Measurements from ENCODE around the gene RER1. TPM values are rescaled to one million over a fixed set of nuclear protein-coding genes. Genes with fewer than 3 reads are reported as not detected.

The RER1 gene
- total RNA-seq, 1 experiment from 2014 or later, result 141 TPM

DNA sequence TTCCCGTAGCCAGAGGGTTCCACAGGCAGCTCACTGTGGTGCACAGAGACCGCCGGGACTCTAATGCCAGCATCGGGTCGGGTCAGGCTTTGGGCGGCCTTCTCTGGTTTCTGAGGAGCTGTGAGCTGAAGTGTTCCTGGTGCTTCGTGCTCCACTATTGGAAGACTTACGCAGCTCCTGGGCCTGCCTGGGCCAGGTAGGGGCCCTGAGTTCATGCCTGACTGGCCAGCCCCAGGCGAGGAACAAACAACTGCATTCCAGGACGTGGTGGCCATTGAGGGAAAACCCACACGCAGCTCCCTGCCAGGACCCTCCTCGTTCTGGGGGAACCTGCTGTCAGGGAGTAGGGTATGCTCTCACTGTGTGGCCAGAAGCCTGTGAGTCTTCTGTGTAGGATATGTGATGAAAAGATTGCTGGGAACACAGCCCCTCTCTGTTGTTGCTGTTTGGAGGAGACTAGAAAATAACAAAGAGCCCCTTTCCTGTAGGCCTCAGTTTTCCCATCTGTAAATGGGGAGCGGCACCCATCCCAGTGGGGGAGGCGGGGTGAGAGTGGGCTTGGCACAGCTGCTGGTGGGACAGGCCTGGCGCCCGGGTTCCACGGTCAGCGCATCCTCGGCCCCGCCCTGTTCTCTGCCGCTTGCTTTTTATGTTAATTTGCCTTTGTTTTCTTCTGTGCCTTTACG, 8.4 kb downstream of the RER1 start:
- H3K36me3 Mint-ChIP-seq (ENCODE audit: insufficient read depth, unreplicated experiment), result peaks cover 71% of the 10 kb centered on the region
- POLR2A ChIA-PET, result no interaction called here

DNA sequence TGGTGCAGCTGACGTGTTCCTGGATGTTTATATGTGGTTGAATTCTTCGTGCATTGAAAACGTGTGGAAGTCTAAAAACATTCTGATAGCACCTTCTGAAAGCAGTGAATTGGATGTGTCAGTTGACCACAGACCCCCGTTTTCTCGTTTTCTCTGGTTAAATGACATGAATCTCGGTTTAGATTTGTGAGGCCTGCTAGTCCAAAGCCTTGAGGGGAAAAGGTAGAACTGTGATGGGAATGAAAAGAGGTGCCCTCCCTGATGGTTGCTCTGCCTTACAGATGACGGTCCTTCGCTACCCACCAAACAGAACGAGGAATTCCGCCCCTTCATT, 8.9 kb downstream of the RER1 start:
- no peaks in the 10 kb centered on the region for H3K4me1 ChIP-seq
- no TSS peak for BruUV-seq (replicated peaks)
- H3K4me3 ChIP-seq (ENCODE audit: low read depth, low read length), result no peak overlapping the region
- ChIA-PET POLR2A (no interaction called here), CTCF (no interaction called here)
- DNase-seq, result no peak
- H3K27me3 ChIP-seq (replicated peaks; ENCODE audit: control insufficient read depth, insufficient read depth, low read length), result no peaks in the 10 kb centered on the region
- H3K36me3 ChIP-seq (ENCODE audit: control insufficient read depth, insufficient read depth, low read length), result no peaks in the 10 kb centered on the region; the same call in 1 of the 2 replicates
- H3K4me1 Mint-ChIP-seq (ENCODE audit: low read depth, unreplicated experiment), result no peaks in the 10 kb centered on the region
- H3K27me3 Mint-ChIP-seq (ENCODE audit: insufficient read depth, unreplicated experiment), result no peaks in the 10 kb centered on the region
- H3K9me3 ChIP-seq, result no peaks in the 10 kb centered on the region
- intact Hi-C loops (cut with micrococcal nuclease; ENCODE audit: unreplicated experiment), result no loop called here
- TF ChIP-seq, protein P1, sequence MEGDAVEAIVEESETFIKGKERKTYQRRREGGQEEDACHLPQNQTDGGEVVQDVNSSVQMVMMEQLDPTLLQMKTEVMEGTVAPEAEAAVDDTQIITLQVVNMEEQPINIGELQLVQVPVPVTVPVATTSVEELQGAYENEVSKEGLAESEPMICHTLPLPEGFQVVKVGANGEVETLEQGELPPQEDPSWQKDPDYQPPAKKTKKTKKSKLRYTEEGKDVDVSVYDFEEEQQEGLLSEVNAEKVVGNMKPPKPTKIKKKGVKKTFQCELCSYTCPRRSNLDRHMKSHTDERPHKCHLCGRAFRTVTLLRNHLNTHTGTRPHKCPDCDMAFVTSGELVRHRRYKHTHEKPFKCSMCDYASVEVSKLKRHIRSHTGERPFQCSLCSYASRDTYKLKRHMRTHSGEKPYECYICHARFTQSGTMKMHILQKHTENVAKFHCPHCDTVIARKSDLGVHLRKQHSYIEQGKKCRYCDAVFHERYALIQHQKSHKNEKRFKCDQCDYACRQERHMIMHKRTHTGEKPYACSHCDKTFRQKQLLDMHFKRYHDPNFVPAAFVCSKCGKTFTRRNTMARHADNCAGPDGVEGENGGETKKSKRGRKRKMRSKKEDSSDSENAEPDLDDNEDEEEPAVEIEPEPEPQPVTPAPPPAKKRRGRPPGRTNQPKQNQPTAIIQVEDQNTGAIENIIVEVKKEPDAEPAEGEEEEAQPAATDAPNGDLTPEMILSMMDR (IDR thresholded peaks at IDR 0.05; ENCODE audit: insufficient read depth in 1 of 2, low read depth in 1 of 2, low read length in 1 of 2, severe bottlenecking in 1 of 2, unreplicated experiment in 1 of 2), result no peak
- H3K9me3 Mint-ChIP-seq (ENCODE audit: unreplicated experiment), result no peaks in the 10 kb centered on the region
- H3K4me3 Mint-ChIP-seq (ENCODE audit: unreplicated experiment), result no peak overlapping the region
- H3K36me3 Mint-ChIP-seq (ENCODE audit: insufficient read depth, unreplicated experiment), result peaks cover 71% of the 10 kb centered on the region
- no peak overlapping the region for H3K27ac Mint-ChIP-seq (ENCODE audit: unreplicated experiment)

More for the DNA sequence above, 8.4 kb downstream of the RER1 start:
- Mint-ChIP-seq H3K4me3 (ENCODE audit: unreplicated experiment) (no peak overlapping the region), H3K4me1 (ENCODE audit: low read depth, unreplicated experiment) (no peaks in the 10 kb centered on the region), H3K27ac (ENCODE audit: unreplicated experiment) (no peak overlapping the region), H3K9me3 (ENCODE audit: unreplicated experiment) (no peaks in the 10 kb centered on the region), H3K27me3 (ENCODE audit: insufficient read depth, unreplicated experiment) (no peaks in the 10 kb centered on the region)
- Histone ChIP-seq H3K36me3 (ENCODE audit: control insufficient read depth, insufficient read depth, low read length) (no peaks in the 10 kb centered on the region; the same call in 1 of the 2 replicates), H3K9me3 (no peaks in the 10 kb centered on the region), H3K4me1 (no peaks in the 10 kb centered on the region), H3K27me3 (replicated peaks; ENCODE audit: control insufficient read depth, insufficient read depth, low read length) (no peaks in the 10 kb centered on the region), H3K4me3 (ENCODE audit: low read depth, low read length) (no peak overlapping the region)
- DNase-seq, result no peak
- TF ChIP-seq, protein P1 (IDR thresholded peaks at IDR 0.05; ENCODE audit: insufficient read depth in 1 of 2, low read depth in 1 of 2, low read length in 1 of 2, severe bottlenecking in 1 of 2, unreplicated experiment in 1 of 2), result no peak
- no TSS peak for BruUV-seq (replicated peaks)
- CTCF ChIA-PET, result no interaction called here
- intact Hi-C loops (cut with micrococcal nuclease; ENCODE audit: unreplicated experiment), result no loop called here

DNA sequence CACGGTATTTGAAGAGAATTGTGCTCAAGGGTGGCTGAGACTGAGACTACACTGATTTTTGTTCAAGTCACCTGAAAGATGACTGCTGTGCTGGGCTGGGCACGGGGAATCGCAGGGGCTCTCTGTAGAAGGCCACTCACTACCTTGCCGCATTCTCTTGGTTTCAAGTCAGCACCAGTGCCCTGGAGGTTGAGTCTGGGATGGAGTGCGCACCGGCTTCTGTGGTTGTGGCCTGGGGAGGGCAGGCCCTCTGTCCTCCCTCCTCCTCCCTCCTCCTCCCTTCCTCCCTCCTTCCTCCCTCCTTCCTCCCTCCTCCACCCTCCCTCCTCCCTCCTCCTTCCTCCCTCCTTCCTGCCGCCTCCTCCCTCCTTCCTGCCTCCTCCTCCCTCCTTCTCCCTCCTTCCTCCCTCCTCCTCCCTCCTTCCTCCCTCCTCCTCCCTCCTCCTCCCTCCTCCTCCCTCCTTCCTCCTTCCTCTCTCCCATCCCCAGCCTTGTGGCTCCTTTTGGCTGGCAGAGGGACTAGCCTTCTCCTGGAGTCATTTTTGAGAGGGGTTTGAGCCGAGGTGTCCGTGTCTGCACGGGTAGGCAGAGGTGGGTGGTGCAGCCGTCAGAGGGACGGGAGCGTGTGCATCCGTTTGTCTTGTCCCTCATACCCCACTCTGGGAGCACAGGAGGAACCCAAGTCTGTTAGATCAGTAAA, 9.5 kb downstream of the RER1 start:
- no TSS peak for BruUV-seq (replicated peaks)
- Mint-ChIP-seq H3K27me3 (ENCODE audit: insufficient read depth, unreplicated experiment) (no peaks in the 10 kb centered on the region), H3K4me3 (ENCODE audit: unreplicated experiment) (no peak overlapping the region), H3K9me3 (ENCODE audit: unreplicated experiment) (no peaks in the 10 kb centered on the region), H3K36me3 (ENCODE audit: insufficient read depth, unreplicated experiment) (peaks cover 71% of the 10 kb centered on the region), H3K27ac (ENCODE audit: unreplicated experiment) (no peak overlapping the region), H3K4me1 (ENCODE audit: low read depth, unreplicated experiment) (no peaks in the 10 kb centered on the region)
- H3K9me3 ChIP-seq, result no peaks in the 10 kb centered on the region
- TF ChIP-seq, protein P1 (IDR thresholded peaks at IDR 0.05; ENCODE audit: insufficient read depth in 1 of 2, low read depth in 1 of 2, low read length in 1 of 2, severe bottlenecking in 1 of 2, unreplicated experiment in 1 of 2), result no peak
- no peaks in the 10 kb centered on the region for H3K4me1 ChIP-seq
- H3K4me3 ChIP-seq (ENCODE audit: low read depth, low read length), result no peak overlapping the region
- ChIA-PET CTCF (no interaction called here), POLR2A (no interaction called here)
- DNase-seq, result no peak
- intact Hi-C loops (cut with micrococcal nuclease; ENCODE audit: unreplicated experiment), result no loop called here
- H3K36me3 ChIP-seq (ENCODE audit: control insufficient read depth, insufficient read depth, low read length), result no peaks in the 10 kb centered on the region; the same call in 1 of the 2 replicates
- no peaks in the 10 kb centered on the region for H3K27me3 ChIP-seq (replicated peaks; ENCODE audit: control insufficient read depth, insufficient read depth, low read length)

Data from Caco-2 (cell line).